ENCODE results near the gene ATP8B1.

DNA sequence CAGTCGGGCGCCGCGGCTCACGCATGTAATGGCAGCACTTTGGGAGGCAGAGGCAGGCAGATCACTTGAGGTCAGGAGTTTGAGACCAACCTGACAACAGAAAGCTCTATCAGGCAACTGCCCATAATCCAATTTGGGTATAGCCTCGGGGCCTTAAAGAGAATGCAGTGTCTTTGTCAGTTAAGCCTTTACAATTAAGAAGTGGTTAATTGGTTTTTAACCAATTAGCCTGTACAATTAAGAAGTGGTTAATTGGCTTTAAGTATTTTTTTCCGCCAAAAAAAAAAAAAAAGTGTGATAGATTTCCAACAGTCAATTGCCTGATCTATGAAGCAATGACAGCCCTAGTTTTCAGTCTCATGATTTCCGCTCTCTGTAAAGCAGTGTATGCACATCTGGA lies 106.8 kb downstream of the ATP8B1 start:
- TF ChIP-seq EZH2 (IDR thresholded peaks at IDR 0.05; ENCODE audit: insufficient read depth, poor library complexity, severe bottlenecking) (no peak), EZH2phosphoT487 (IDR thresholded peaks at IDR 0.05; ENCODE audit: insufficient read depth, low read depth) (no peak)

All from GM23248 (cell line).